Activated CD8-positive, alpha-beta T cell treated with anti-CD3 and anti-CD28 coated beads, Interleukin-2, amount 10 ng/mL, durations not matched to agents 7 days and 5 days (primary cell): Measurements from ENCODE around the gene ELANE. TPM values are rescaled to one million over a fixed set of nuclear protein-coding genes. Genes with fewer than 3 reads are reported as not detected.
A peak's percentile ranks its signal among the peaks of the same experiment; 100 is the strongest.
"Not testable (repeated sequence)": the region's sequence is repeated elsewhere in the genome, so short reads cannot be mapped to it uniquely, and the experiment has no call there.

Source experiments
- ATAC-seq: fragments of 150-1000 bp; cut with Tn5 transposase; one replicate; pipeline ENCODE4 v1.10.0; 2021; ENCODE audit warnings: moderate library complexity
- CTCF ChIA-PET: fragments of 350-600 bp; sonication (Branson Sonifier 250); formaldehyde crosslinking; loops from one replicate; lab custom pipeline; 2021; ENCODE audit warnings: antibody characterized with exemption; lab: Charles Lee
- POLR2A ChIA-PET: fragments of 350-600 bp; sonication (Branson Sonifier 250); formaldehyde crosslinking; loops from one replicate; lab custom pipeline; 2021; ENCODE audit warnings: antibody characterized with exemption; lab: Charles Lee
- DNase-seq: peaks from one replicate; pipeline ENCODE4 v3.0.0-alpha.2; 2020
- H3K27ac Mint-ChIP-seq: one replicate; pipeline ENCODE4 v1.8.0; 2021; ENCODE audit warnings: mild to moderate bottlenecking, mixed read lengths
- H3K27me3 Mint-ChIP-seq: one replicate; pipeline ENCODE4 v1.8.0; 2021; ENCODE audit warnings: low read depth, mixed read lengths
- H3K36me3 Mint-ChIP-seq: one replicate; pipeline ENCODE4 v1.8.0; 2021; ENCODE audit warnings: low read depth, mixed read lengths
- H3K4me1 Mint-ChIP-seq: one replicate; pipeline ENCODE4 v1.8.0; 2021; ENCODE audit warnings: low read depth, mixed read lengths
- H3K4me3 Mint-ChIP-seq: one replicate; pipeline ENCODE4 v1.8.0; 2021; ENCODE audit warnings: mild to moderate bottlenecking, mixed read lengths
- H3K9me3 Mint-ChIP-seq: one replicate; pipeline ENCODE4 v1.8.0; 2022; ENCODE audit warnings: mixed read lengths; ENCODE audit not compliant: insufficient read depth
- total RNA-seq, 2 experiments: library from RNA; stranded (reverse); gene quantifications; one replicate each; pipeline ENCODE4 v1.2.3, GENCODE V29; 2021

ELANE gene
- total RNA-seq, 2 experiments from 2014 or later, result not detected

- H3K4me3 Mint-ChIP-seq, result no peak overlapping the region
- ChIA-PET CTCF (no interaction called here), POLR2A (no interaction called here)
- no peak for DNase-seq
- H3K27ac Mint-ChIP-seq, result no peak overlapping the region
- H3K4me1 Mint-ChIP-seq, result no peaks in the 10 kb centered on the region
- no peaks in the 10 kb centered on the region for H3K36me3 Mint-ChIP-seq
- H3K27me3 Mint-ChIP-seq, result peaks cover 3% of the 10 kb centered on the region
- no peaks in the 10 kb centered on the region for H3K9me3 Mint-ChIP-seq
- no peak for ATAC-seq
These were observed 20.4 kb upstream of the ELANE start for GRCh38 chr19:831407-832369.

DNA sequence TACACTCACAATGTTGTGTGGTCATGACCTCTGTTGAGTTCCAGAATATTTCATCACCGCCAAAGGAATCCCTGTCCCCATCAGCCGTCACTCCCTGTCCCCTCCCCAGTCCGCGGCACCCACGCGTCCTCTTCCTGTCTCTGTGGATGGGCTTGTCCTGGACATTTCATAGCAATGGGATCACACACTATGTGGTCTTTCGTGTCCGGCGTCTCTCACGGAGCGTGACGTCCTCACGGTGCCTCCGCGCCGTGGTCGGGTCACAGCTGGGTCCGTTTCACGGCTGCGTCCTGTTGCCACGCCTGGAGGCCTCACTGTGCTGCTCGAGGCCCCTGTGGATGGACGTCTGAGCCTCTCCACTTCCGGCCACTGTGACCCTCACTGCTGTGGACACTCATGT lies 17.9 kb upstream of the ELANE start:
- H3K4me1 Mint-ChIP-seq, result no peaks in the 10 kb centered on the region
- POLR2A ChIA-PET, result no interaction called here
- H3K27me3 Mint-ChIP-seq, result peaks cover 3% of the 10 kb centered on the region
- H3K27ac Mint-ChIP-seq, result no peak overlapping the region
- CTCF ChIA-PET, result no interaction called here
- H3K36me3 Mint-ChIP-seq, result no peaks in the 10 kb centered on the region
- no peak overlapping the region for H3K4me3 Mint-ChIP-seq
- ATAC-seq (no peak), DNase-seq (no peak)
- H3K9me3 Mint-ChIP-seq, result no peaks in the 10 kb centered on the region

DNA sequence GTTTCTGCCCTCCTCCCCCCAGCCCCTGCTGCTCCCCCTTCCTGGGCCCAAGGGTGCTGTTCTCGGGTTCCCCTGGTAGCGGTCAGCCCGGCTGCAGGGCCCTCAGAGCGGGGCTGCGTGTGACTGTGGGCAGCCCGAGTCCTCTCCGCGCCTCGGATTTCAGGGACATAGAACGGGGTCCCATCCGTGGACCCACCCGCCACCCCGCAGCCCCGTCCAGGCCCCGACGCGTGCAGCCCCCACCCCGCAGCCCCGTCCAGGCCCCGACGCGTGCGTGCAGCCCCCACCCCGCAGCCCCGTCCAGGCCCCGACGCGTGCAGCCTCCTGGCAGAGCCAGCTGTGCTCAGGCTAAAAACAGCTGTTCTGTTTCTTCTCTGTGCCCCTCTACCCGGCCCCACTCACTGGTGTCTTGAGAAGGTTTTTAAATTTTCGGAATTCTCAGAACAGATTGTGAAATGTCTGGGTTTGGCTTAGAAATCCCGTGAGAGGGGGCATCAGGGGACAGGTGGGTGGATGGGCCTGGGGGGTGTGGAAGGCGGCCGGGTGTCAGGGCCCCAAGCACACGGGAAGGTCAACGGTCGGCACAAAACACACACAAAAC lies 16.8 kb upstream of the ELANE start:
- Mint-ChIP-seq H3K27ac (no peak overlapping the region), H3K4me1 (no peaks in the 10 kb centered on the region), H3K27me3 (peaks cover 3% of the 10 kb centered on the region), H3K9me3 (no peaks in the 10 kb centered on the region), H3K4me3 (no peak overlapping the region), H3K36me3 (no peaks in the 10 kb centered on the region)
- no peak for DNase-seq
- no peak for ATAC-seq
- CTCF ChIA-PET, result no interaction called here
- POLR2A ChIA-PET, result no interaction called here

DNA sequence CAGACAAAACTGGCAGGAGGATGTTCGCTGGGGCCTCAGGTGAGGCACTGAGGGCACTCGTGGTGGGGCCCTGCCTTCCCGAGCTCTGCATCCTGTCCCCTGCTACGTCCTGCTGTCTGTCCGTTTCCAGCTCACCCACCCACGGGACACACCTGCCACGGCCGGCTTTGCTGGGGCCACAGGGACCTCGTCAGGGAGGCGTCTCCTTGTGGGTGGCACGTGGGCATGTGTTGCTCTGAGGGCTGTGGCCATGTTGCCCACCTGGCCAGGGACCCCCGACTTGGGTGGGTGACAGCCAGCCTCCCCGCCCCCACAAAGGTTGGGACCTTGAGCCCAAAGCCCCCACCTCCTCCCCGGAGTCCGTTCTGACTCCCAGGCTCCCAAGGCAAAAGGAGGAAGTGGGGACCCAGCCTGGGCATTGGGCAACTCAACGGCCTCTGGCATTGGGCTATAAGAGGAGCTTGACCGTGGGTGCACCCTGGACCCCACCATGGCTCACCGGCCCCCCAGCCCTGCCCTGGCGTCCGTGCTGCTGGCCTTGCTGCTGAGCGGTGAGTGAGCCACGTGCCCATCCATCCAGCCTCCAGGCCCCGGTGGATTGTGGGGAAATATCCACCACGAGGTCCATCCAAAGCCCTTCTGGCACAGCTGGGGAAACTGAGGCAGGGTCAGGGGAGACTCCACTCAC lies 11.4 kb upstream of the ELANE start, which contains the start of gene PRTN3:
Gene PRTN3, plus strand, starts transcription at position 481 of the 688 bp plus-strand sequence. Its CDS starts 10 bp downstream, at position 491.
- Mint-ChIP-seq H3K36me3 (no peaks in the 10 kb centered on the region), H3K27ac (no peak within 1 kb of the TSS), H3K4me3 (no peak within 1 kb of the TSS), H3K4me1 (peaks cover 4% of the 10 kb centered on the region), H3K27me3 (peaks cover 16% of the 10 kb centered on the region), H3K9me3 (no peaks in the 10 kb centered on the region)
- ChIA-PET CTCF (no interaction called here), POLR2A (interaction anchor here (0.5 kb wide), 1 partner anchor 132 kb away, joined by 3 read pairs; no protein-coding TSS in a partner anchor)
- DNase-seq, result no peak
- no peak for ATAC-seq

- H3K36me3 Mint-ChIP-seq, H3K27ac Mint-ChIP-seq, H3K4me1 Mint-ChIP-seq, CTCF ChIA-PET, H3K9me3 Mint-ChIP-seq, DNase-seq, H3K4me3 Mint-ChIP-seq, ATAC-seq: not testable (repeated sequence)
- H3K27me3 Mint-ChIP-seq, result peaks cover 18% of the 10 kb centered on the region
- POLR2A ChIA-PET, result interaction anchor here (0.7 kb wide), 2 partner anchors 67 to 378 kb away, joined by 3 to 4 read pairs; no protein-coding TSS in a partner anchor
These were observed 9.3 kb upstream of the ELANE start for GRCh38 chr19:842802-843179.

- Mint-ChIP-seq H3K4me3 (no peak overlapping the region), H3K27ac (no peak overlapping the region), H3K27me3 (peaks cover 18% of the 10 kb centered on the region), H3K4me1 (peaks cover 4% of the 10 kb centered on the region), H3K9me3 (no peaks in the 10 kb centered on the region), H3K36me3 (no peaks in the 10 kb centered on the region)
- POLR2A ChIA-PET, result interaction anchor here (0.7 kb wide), 1 partner anchor 66 kb away, joined by 3 read pairs; no protein-coding TSS in a partner anchor
- ATAC-seq, result peak; percentile 23
- no peak for DNase-seq
- CTCF ChIA-PET, result no interaction called here
These were observed 8.8 kb upstream of the ELANE start for GRCh38 chr19:843180-843835.

GRCh38 chr19:843836-844545 lies 8.1 kb upstream of the ELANE start:
- Mint-ChIP-seq H3K36me3 (no peaks in the 10 kb centered on the region), H3K4me3 (no peak overlapping the region), H3K27ac (no peak overlapping the region), H3K4me1 (peaks cover 4% of the 10 kb centered on the region), H3K9me3 (no peaks in the 10 kb centered on the region), H3K27me3 (peaks cover 18% of the 10 kb centered on the region)
- no peak for DNase-seq
- ChIA-PET POLR2A (no interaction called here), CTCF (no interaction called here)
- ATAC-seq, result no peak

GRCh38 chr19:844546-844971 lies 7.5 kb upstream of the ELANE start:
- POLR2A ChIA-PET, result no interaction called here
- ATAC-seq (peak; percentile 28), DNase-seq (peak; percentile 41)
- no peak overlapping the region for H3K4me3 Mint-ChIP-seq
- H3K36me3 Mint-ChIP-seq, result no peaks in the 10 kb centered on the region
- H3K27me3 Mint-ChIP-seq, result peaks cover 18% of the 10 kb centered on the region
- H3K4me1 Mint-ChIP-seq, result peaks cover 4% of the 10 kb centered on the region
- CTCF ChIA-PET, result no interaction called here
- no peaks in the 10 kb centered on the region for H3K9me3 Mint-ChIP-seq
- no peak overlapping the region for H3K27ac Mint-ChIP-seq

GRCh38 chr19:845707-846521 lies 6.2 kb upstream of the ELANE start:
- H3K36me3 Mint-ChIP-seq, result no peaks in the 10 kb centered on the region

GRCh38 chr19:848386-848921 lies 3.6 kb upstream of the ELANE start:
- Mint-ChIP-seq H3K4me1 (peaks cover 4% of the 10 kb centered on the region), H3K27me3 (peaks cover 14% of the 10 kb centered on the region), H3K9me3 (no peaks in the 10 kb centered on the region), H3K27ac (no peak overlapping the region), H3K36me3 (no peaks in the 10 kb centered on the region), H3K4me3 (no peak overlapping the region)
- ATAC-seq (no peak), DNase-seq (no peak)
- POLR2A ChIA-PET, result no interaction called here
- CTCF ChIA-PET, result no interaction called here

More at GRCh38 chr19:845707-846521, 6.2 kb upstream of the ELANE start:
- H3K9me3 Mint-ChIP-seq, result no peaks in the 10 kb centered on the region
- no peak overlapping the region for H3K27ac Mint-ChIP-seq
- no peak overlapping the region for H3K4me3 Mint-ChIP-seq
- CTCF ChIA-PET, result interaction anchor here (1.0 kb wide), 1 partner anchor 77 kb away, joined by 3 read pairs; no protein-coding TSS in a partner anchor
- DNase-seq (no peak), ATAC-seq (no peak)
- H3K4me1 Mint-ChIP-seq, result peaks cover 4% of the 10 kb centered on the region
- POLR2A ChIA-PET, result no interaction called here
- H3K27me3 Mint-ChIP-seq, result peaks cover 18% of the 10 kb centered on the region
